Transverse colon (tissue), 1 donor: ENCODE data around the gene CFAP69.
"Not testable (repeated sequence)": the region's sequence is repeated elsewhere in the genome, so short reads cannot be mapped to it uniquely, and the experiment has no call there.

Experiments used
- EP300 ChIP-seq: sonication (generic); formaldehyde crosslinking; IDR thresholded peaks from one replicate; pipeline ENCODE4 v1.6.1; 2017; ENCODE audit warnings: antibody characterized with exemption, low read depth
- POLR2A ChIP-seq: fragments of 450-650 bp; IDR thresholded peaks from one replicate; pipeline ENCODE4 v1.6.1; 2016; ENCODE audit warnings: antibody characterized with exemption, mild to moderate bottlenecking, moderate library complexity

- TF ChIP-seq EP300, POLR2A: not testable (repeated sequence)
Observed at GRCh38 chr7:90256011-90256410, 11.0 kb downstream of the CFAP69 start.
